Neural progenitor cell (in vitro differentiated cells): ENCODE data around the gene NFATC1.

Experiments used
- EZH2 ChIP-seq: fragments of 200-600 bp; sonication (generic); IDR thresholded peaks from 2 replicates; pipeline ENCODE4 v1.6.1; 2017; ENCODE audit warnings: antibody characterized with exemption, mild to moderate bottlenecking, moderate library complexity
- EZH2phosphoT487 ChIP-seq: fragments of 200-600 bp; sonication (generic); IDR thresholded peaks from 2 replicates; pipeline ENCODE4 v1.6.1; 2017; ENCODE audit warnings: antibody characterized with exemption
- TF ChIP-seq, protein P1 (sequence below): fragments of 200-600 bp; sonication (generic); IDR thresholded peaks from 2 replicates; pipeline ENCODE4 v1.5.1; 2017; ENCODE audit warnings: antibody characterized with exemption, mild to moderate bottlenecking

DNA sequence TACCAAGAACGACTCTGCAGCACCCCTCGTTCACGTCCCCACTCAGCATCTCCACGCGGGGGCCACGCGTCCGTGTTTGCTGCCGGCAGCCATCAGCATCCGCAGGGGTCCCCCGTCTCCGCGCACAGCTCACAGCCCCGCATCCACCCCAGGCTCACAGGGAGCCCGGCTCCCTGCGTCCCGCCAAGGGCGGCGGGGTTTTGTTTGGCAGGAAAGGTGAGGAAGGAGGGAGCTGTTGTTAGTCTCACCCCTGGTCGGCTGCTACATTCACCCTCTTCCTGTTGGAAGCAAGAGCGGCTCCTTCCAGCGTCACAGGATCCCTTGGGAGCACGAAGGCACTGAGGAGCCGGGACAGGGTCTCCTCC, 152.9 kb downstream of the NFATC1 start:
- TF ChIP-seq, protein P1, sequence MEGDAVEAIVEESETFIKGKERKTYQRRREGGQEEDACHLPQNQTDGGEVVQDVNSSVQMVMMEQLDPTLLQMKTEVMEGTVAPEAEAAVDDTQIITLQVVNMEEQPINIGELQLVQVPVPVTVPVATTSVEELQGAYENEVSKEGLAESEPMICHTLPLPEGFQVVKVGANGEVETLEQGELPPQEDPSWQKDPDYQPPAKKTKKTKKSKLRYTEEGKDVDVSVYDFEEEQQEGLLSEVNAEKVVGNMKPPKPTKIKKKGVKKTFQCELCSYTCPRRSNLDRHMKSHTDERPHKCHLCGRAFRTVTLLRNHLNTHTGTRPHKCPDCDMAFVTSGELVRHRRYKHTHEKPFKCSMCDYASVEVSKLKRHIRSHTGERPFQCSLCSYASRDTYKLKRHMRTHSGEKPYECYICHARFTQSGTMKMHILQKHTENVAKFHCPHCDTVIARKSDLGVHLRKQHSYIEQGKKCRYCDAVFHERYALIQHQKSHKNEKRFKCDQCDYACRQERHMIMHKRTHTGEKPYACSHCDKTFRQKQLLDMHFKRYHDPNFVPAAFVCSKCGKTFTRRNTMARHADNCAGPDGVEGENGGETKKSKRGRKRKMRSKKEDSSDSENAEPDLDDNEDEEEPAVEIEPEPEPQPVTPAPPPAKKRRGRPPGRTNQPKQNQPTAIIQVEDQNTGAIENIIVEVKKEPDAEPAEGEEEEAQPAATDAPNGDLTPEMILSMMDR, result no peak
- TF ChIP-seq EZH2, result no peak
- no peak for TF ChIP-seq EZH2phosphoT487
